Activated T-cell treated with anti-CD3 and anti-CD28 coated beads for 24 hours (primary cell): ENCODE measurements around the gene CFAP77.

ENCODE experiments used
- DNase-seq: peaks from one replicate; pipeline ENCODE4 v3.0.0-alpha.2; 2020; ENCODE audit warnings: low read depth

CFAP77 gene

GRCh38 chr9:132489536-132489935, 79.5 kb downstream of the CFAP77 start:
- no peak for DNase-seq

GRCh38 chr9:132494857-132495256, 84.8 kb downstream of the CFAP77 start:
- no peak for DNase-seq

- DNase-seq, result no peak
Observed at GRCh38 chr9:132497731-132498130, 87.7 kb downstream of the CFAP77 start.

DNA sequence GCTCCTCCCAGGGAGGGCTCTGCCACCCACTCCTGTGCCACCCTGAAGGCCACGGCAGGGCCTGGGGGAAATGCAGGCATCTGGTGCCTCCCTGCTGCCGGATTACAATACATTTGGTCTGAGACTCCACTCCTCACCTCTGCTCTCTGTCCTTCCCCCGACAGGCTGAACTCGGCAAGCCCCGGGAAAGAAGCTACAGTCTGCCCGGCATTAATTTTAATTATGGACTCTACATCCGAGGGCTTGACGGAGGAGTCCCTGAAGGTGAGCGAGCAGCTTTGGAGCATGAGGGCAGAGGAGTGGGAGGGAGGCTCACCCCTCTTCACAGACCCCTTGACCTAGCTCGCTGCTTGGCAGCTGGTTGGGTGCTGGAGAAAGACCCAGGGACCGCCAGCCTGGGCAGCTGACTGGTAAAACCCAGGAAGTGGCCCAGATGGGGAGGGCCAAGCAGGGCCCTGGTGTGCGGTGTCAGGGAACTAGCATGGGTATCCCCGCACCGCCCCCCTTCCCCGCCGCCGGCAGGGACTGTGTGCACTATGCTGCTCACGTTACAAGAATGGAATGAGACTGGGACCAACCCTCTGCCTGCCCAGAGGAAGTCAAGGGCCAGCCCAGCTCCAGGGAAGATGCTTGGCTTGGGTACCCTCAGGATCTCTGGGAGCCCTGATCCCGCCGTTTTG, 88.7 kb downstream of the CFAP77 start:
- no peak for DNase-seq

DNA sequence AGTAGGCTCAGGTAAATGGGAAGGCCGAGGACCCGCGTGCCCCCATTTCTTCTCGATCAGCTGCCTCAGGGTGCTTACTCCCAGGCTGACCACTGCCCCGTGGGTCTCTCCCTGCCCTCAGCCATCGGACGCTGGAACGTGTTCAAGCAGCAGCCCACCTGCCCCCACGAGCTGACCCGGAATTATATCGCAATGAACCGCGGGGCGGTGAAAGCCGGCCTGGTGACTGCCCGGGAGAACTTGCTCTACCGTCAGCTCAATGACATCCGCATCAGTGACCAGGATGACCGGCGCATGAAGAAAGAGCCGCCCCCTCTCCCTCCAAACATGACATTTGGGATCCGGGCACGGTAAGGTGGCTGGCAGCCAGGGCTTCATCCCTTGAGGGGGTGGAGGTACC, 89.2 kb downstream of the CFAP77 start:
- DNase-seq, result no peak

GRCh38 chr9:132500193-132500592, 90.2 kb downstream of the CFAP77 start:
- DNase-seq, result no peak

DNA sequence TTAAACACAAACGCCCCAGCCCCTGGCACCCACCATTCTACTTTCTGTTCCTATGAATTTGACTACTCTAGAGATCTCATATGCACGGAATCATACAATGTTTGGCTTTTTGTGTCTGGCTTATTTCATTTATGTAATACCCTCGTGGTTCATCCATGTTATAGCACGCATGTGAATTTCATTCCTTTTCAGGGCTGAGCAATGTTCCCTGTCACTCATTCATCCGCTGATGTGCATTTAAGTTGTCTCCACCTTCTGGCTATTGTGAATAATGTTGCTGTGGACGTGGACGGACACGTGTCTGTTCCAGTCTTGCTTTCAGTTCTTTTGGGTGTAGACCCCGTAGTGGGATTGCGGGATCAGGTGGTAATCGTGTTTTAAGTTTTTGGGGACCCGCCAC, 92.5 kb downstream of the CFAP77 start:
- no peak for DNase-seq

DNA sequence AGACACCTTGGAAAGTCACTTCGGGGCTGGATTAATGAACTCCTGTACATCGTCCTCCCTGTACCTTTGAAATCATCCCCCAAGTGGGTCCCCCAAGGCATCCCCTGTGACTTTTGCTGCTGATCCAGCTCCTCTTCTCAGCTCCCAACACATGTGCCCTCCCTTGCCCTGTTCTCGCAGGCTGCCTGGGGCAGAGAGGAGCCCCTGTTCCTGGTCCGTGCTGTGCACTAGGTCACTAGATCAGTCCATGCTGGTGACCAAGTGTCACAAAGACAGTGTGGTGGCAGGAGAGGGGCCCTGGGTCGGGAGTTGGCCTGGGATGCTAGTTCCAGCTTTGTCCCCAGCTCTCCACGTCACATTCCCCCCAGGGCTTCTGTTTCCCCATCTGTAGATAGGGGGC, 93.1 kb downstream of the CFAP77 start:
- DNase-seq, result no peak

- no peak for DNase-seq
Observed at GRCh38 chr9:132504488-132504887, 94.5 kb downstream of the CFAP77 start.

- no peak for DNase-seq
Observed at GRCh38 chr9:132505991-132506655, 96.1 kb downstream of the CFAP77 start.

DNA sequence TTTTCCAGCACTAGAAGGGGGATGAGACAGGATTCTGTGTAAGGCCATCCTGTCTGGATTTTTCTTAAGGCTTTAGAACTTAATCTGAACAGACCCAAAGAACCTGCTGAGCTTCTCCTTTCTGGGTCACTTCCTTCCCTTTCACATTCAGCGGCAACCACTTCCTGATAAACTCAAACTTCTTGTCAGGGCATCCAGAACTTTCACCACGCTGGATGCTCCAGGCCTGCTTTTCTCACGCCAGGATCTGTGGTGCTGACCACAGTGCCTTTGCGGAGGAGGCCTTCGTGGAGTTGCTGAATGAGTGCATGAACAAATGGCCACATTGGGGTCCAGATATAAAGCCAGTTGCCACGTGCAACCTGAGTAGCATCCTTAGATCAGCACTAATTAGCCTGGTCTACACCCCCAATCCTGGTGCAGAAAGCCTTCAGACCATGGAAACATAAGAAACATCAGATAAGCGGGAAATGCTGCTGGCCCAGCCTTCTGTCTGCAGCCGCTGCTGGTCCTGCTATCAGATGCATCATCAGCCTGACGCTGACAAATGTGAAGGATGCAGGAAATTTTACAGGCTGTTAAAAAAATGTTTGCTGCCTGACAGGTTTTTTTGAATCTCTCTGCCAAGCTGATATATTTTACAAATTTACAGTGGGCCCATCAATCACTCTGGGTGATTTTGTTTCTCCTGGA, 97.1 kb downstream of the CFAP77 start:
- DNase-seq, result no peak

GRCh38 chr9:132507670-132508469, 97.9 kb downstream of the CFAP77 start:
- peak; percentile 64 for DNase-seq

- no peak for DNase-seq
Observed at GRCh38 chr9:132509928-132510874, 100.2 kb downstream of the CFAP77 start.

DNA sequence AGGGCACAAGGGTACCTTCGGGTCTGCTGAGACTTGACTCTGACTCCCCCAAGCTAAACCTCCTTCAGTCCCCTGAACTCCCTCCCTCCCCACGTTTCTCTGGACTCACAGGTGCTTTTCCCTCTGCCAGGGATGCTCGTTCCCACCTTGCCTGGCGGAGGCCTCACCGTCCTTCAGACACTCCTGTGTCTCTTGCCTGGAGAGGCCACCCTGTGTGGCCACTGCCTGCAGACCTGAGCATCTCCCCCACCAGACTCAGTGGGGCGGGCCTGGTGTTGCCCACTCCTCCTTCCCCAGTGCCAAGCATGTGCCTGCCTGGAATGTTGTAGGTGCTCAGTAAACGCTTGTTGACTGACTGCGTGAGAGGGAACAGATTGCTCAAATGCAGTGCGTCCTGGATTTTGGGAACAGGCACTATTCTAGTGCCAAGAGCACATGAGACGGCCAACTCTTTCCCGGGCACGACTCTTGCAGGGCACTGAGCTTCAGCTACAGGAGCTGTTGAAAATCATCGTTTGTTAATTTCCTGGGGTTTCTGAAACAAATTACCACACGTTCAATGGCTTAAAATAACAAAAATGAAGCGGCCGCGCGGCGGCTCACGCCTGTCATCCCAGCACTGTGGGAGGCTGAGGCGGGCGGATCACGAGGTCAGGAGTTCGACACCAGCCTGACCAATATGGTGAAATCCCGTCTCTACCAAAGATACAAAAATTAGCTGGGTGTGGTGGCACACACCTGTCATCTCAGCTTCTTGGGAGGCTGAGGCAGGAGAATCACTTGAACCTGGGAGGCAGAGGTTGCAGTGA, 101.4 kb downstream of the CFAP77 start:
- no peak for DNase-seq

- no peak for DNase-seq
Observed at GRCh38 chr9:132513416-132513815, 103.4 kb downstream of the CFAP77 start.

- no peak for DNase-seq
Observed at GRCh38 chr9:132514011-132514744, 104.2 kb downstream of the CFAP77 start.

DNA sequence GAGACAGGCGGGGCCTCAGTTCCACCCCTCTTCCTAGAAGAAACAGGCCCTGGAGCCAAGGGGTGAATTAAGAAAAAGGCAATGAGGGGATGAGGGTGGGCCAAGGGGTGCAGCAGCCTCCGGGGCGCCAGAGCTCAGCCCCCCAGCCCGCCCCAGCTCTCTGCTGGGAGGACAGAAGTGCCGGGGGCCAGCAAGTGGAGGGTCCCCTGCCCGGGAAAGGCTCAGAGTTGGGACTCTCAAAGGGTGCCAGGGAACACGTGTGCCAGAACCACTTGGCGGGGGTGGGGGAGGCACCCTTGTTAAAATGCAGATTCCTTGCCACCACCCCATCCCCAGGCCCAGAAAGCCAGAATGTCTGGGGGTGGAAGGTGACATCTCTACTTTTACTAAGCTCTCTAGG, 104.8 kb downstream of the CFAP77 start:
- no peak for DNase-seq

DNA sequence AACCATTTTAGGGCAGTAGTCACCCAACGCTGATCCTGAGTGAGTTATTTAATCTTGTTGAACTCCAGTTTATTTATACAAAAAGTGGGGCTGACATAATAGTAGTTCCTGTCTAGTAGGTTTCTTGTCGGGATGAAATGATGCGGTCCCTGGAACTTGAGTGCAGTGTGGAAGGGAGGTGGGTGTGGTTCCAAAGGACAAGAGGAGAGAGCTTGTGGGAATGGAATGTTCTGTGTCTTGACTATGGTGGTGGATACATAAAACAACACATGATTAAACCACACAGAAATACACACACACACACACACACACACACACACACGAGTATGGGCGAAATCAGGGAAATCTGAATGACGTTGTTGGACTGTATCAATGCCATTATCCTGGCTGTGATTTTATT, 106.3 kb downstream of the CFAP77 start:
- DNase-seq, result no peak

- DNase-seq, result no peak
Observed at GRCh38 chr9:132516911-132517310, 106.9 kb downstream of the CFAP77 start.
